Measurements from ENCODE around the gene ISM1. TPM values are rescaled to one million over a fixed set of nuclear protein-coding genes. Genes with fewer than 3 reads are reported as not detected.
A peak's percentile ranks its signal among the peaks of the same experiment; 100 is the strongest.

Gene ISM1
- total RNA-seq, 4 donors from 2014 or later = 0.49 to 6.2 (median 2.3) TPM; not detected in 1

- no peak overlapping the region for H3K4me3 ChIP-seq
- no peaks in the 10 kb centered on the region for H3K27me3 ChIP-seq
- intact Hi-C loops (cut with DNase I; ENCODE audit: low total_unique reads) = no loop called here
- H3K27ac ChIP-seq = no peak overlapping the region
- H3K9me3 ChIP-seq = no peaks in the 10 kb centered on the region
- TF ChIP-seq POLR2A (IDR thresholded peaks at IDR 0.05) = no peak
- TF ChIP-seq, protein P1, sequence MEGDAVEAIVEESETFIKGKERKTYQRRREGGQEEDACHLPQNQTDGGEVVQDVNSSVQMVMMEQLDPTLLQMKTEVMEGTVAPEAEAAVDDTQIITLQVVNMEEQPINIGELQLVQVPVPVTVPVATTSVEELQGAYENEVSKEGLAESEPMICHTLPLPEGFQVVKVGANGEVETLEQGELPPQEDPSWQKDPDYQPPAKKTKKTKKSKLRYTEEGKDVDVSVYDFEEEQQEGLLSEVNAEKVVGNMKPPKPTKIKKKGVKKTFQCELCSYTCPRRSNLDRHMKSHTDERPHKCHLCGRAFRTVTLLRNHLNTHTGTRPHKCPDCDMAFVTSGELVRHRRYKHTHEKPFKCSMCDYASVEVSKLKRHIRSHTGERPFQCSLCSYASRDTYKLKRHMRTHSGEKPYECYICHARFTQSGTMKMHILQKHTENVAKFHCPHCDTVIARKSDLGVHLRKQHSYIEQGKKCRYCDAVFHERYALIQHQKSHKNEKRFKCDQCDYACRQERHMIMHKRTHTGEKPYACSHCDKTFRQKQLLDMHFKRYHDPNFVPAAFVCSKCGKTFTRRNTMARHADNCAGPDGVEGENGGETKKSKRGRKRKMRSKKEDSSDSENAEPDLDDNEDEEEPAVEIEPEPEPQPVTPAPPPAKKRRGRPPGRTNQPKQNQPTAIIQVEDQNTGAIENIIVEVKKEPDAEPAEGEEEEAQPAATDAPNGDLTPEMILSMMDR (IDR thresholded peaks at IDR 0.05) = no peak
- peaks cover 0 to 3% of the 10 kb centered on the region in 2 donors for H3K4me1 ChIP-seq
- DNase-seq = no peak
- no peaks in the 10 kb centered on the region for H3K36me3 ChIP-seq
Measured at GRCh38 chr20:13318871-13319521, 97.9 kb downstream of the ISM1 start.

DNA sequence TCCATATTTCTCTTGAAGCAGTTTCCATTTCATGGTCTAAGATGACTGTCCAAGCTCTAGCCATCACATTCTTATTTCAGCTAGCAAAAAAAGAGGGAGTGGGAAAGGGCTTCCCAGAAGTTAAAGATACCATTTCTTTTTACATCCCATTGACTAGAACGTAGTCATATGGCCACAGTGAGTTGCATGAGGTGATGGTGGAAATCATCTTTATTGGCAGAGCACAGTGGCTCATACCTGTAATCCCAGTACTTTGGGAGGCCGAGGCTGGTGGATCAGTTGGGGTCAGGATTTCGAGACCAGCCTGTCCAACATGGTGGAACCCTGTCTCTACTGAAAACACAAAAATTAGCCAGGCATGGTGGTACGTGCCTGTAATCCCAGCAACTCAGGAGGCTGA lies 99.6 kb downstream of the ISM1 start:
- Histone ChIP-seq H3K36me3 (no peaks in the 10 kb centered on the region), H3K27ac (no peak overlapping the region), H3K9me3 (no peaks in the 10 kb centered on the region), H3K4me1 (peaks cover 0 to 3% of the 10 kb centered on the region in 2 donors), H3K4me3 (no peak overlapping the region), H3K27me3 (no peaks in the 10 kb centered on the region)
- no peak for DNase-seq
- intact Hi-C loops (cut with DNase I; ENCODE audit: low total_unique reads) = no loop called here
- TF ChIP-seq, protein P1 (IDR thresholded peaks at IDR 0.05) = no peak
- no peak for TF ChIP-seq POLR2A (IDR thresholded peaks at IDR 0.05)

GRCh38 chr20:13321416-13321815 lies 100.3 kb downstream of the ISM1 start:
- H3K4me3 ChIP-seq = no peak overlapping the region
- no peak for DNase-seq
- intact Hi-C loops (cut with DNase I; ENCODE audit: low total_unique reads) = no loop called here
- peaks cover 0 to 3% of the 10 kb centered on the region in 2 donors for H3K4me1 ChIP-seq
- no peaks in the 10 kb centered on the region for H3K36me3 ChIP-seq
- no peaks in the 10 kb centered on the region for H3K9me3 ChIP-seq
- H3K27ac ChIP-seq = no peak overlapping the region
- no peaks in the 10 kb centered on the region for H3K27me3 ChIP-seq
- TF ChIP-seq POLR2A (IDR thresholded peaks at IDR 0.05) = no peak
- TF ChIP-seq, protein P1 (IDR thresholded peaks at IDR 0.05) = no peak

DNA sequence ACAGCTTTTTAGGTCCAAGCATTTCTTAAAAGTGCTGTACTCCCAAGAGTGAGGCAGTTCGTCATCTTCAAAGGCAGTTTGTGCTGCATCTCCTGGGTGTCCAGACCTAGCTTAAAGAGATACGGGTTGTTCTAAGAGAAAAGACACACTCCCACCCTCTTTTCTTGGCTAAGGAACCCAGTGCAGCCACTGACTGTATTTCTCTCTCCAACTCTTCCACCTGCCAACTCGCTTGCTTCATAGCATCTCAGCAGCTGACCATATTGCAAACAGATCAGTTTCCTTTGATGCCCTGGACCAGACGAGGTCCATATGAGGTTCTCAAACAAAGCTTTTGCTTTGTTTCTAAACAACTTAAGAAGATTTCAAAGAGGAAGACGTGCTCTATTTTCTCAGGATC lies 101.1 kb downstream of the ISM1 start:
- Histone ChIP-seq H3K36me3 (no peaks in the 10 kb centered on the region), H3K4me3 (no peak overlapping the region), H3K4me1 (peaks cover 0 to 3% of the 10 kb centered on the region in 2 donors), H3K27ac (peak overlapping the region in 1 of 2 donors; percentile 18), H3K9me3 (no peaks in the 10 kb centered on the region), H3K27me3 (no peaks in the 10 kb centered on the region)
- DNase-seq = peak in 1 of 2 donors; percentile 41
- TF ChIP-seq, protein P1 (IDR thresholded peaks at IDR 0.05) = no peak
- no peak for TF ChIP-seq POLR2A (IDR thresholded peaks at IDR 0.05)
- intact Hi-C loops (cut with DNase I; ENCODE audit: low total_unique reads) = no loop called here

DNA sequence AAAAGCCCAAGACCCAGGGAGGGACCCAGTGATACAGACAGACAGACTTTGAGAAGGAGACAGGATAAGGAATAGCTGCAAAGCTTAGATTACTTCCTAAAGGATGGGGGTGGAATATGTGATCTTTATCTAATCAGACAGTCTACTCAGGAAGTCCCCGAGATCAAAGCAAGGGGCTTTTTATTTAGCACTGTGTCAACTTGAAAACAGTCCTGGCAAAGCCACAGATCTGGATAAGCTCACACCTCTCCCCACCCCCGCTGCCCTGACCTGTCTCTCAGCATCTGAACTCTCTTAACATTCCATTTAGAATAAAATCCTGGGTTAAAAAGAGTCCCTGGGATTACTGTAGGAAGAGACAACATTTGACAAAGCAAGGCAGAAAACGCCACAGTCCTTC lies 101.5 kb downstream of the ISM1 start:
- intact Hi-C loops (cut with DNase I; ENCODE audit: low total_unique reads) = no loop called here
- H3K36me3 ChIP-seq = no peaks in the 10 kb centered on the region
- no peak overlapping the region for H3K4me3 ChIP-seq
- no peaks in the 10 kb centered on the region for H3K9me3 ChIP-seq
- peaks cover 0 to 3% of the 10 kb centered on the region in 2 donors for H3K4me1 ChIP-seq
- no peaks in the 10 kb centered on the region for H3K27me3 ChIP-seq
- TF ChIP-seq, protein P1 (IDR thresholded peaks at IDR 0.05) = no peak
- TF ChIP-seq POLR2A (IDR thresholded peaks at IDR 0.05) = no peak
- no peak for DNase-seq
- H3K27ac ChIP-seq = peak overlapping the region in 1 of 2 donors; percentile 18
